GM19240 (cell line): ENCODE results near the gene KRTAP5-8.
"Not testable (repeated sequence)": the region's sequence is repeated elsewhere in the genome, so short reads cannot be mapped to it uniquely, and the experiment has no call there.

Experiments used
- DNase-seq: peaks from one replicate; pipeline ENCODE4 v3.0.0; 2011; ENCODE audit warnings: low spot score; ENCODE audit not compliant: insufficient read length

The KRTAP5-8 gene

DNA sequence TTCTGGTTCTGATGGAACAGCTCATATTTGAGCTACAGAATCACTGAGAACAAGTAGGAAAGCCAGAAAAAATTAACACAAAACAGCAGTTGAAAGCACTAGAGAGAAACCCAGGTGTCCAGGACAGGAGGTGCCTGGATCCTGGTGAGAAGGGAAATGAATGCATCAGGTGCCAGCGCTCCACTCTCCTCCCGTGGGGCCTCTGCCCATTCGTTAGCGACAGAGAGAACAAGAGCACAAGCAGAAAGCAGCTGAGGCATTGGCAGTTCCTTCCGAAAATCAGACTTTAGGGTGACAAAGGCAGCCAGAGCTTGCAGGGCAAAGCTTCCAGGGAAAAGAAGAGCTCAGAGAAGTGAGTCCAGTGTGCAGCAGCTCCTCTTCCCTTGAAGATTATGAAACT is 30.7 kb upstream of the KRTAP5-8 start:
- DNase-seq: no peak

- DNase-seq: no peak
Observed at GRCh38 chr11:71518506-71519471, 19.0 kb upstream of the KRTAP5-8 start.

GRCh38 chr11:71519546-71519945 is 18.3 kb upstream of the KRTAP5-8 start:
- DNase-seq: no peak

GRCh38 chr11:71525188-71525937 is 12.5 kb upstream of the KRTAP5-8 start:
- DNase-seq: no peak

DNA sequence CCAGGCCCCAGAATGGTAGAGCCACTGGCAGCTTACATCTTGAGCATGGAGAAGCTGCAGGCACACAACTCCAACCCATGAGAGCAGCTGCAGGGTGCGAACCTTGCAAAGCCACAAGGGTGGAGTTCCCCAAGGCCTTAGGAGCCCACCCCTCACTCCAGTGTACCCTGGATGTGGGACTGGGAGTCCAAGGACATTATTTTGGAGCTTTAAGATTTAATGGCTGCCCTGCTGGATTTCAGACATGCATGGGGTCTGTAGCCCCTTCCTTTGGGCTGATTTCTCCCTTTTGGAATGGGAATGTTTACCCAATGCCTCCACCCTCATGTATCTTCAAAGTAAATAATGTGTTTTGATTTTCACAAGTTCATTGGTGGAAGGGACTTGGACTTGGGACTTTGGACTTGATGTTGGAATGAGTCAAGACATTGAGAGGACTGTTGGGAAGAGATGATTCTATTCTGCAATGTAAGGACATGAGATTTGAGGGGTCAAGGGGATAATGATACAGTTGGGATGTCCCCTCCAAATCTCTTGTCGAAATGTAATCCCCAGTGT is 11.8 kb upstream of the KRTAP5-8 start:
- no peak for DNase-seq

DNA sequence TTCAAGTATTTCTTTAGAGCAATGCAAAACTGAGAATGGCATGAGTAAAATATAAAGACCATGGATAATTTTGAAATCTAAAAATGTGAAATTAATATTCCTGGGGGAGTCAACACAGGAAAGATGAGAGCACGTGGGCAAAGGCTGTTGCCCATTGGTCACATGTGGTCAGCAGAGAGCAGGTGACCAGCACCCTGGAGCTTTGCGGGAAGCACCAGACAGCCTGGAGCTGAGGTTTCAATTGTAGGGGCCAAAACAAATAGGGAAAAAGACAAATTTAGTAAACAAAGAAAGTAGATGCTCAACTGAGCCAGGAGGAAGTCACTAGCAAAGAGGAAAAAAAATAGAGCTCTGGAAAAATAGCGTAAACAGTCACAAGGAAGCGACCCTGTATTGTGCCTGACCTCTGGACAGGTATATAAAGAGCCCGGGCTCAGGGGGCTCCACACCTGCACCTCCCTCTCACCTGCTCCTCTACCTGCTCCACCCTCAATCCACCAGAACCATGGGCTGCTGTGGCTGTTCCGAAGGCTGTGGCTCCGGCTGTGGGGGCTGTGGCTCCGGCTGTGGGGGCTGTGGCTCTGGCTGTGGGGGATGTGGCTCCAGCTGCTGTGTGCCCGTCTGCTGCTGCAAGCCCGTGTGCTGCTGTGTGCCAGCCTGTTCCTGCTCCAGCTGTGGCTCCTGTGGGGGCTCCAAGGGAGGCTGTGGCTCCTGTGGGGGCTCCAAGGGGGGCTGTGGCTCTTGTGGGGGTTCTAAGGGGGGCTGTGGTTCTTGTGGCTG is 10.8 kb upstream of the KRTAP5-8 start, which contains the start of gene KRTAP5-7:
KRTAP5-7 (plus strand) TSS at position 472 of the 780 bp plus-strand sequence; CDS start at position 506, 34 bp downstream.
- not testable (repeated sequence) for DNase-seq

DNA sequence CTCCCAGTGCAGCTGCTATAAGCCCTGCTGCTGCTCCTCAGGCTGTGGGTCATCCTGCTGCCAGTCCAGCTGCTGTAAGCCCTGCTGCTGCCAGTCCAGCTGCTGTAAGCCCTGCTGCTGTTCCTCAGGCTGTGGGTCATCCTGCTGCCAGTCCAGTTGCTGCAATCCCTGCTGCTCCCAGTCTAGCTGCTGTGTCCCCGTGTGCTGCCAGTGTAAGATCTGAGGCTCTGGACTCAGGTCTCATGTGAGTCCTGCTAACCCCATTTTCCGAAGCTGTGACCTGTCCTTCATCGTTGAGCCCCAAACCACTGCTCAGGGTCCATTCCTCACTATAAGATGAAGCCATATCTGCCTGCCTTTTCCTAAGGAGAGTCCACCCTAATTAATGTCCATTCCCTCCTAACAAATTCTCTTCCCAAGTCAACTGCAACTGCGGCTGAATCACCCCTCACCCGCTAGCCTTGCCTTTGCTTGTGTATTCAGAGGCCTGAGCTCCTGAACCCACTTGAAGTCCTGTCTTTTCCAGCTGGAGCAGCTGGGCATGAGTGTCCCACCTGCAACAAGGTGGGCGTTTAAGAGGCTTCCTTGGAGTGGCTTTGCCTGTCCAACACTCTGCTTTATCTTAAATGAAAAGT is 10.1 kb upstream of the KRTAP5-8 start:
- no peak for DNase-seq

- DNase-seq: no peak
Observed at GRCh38 chr11:71530602-71531001, 7.2 kb upstream of the KRTAP5-8 start.

DNA sequence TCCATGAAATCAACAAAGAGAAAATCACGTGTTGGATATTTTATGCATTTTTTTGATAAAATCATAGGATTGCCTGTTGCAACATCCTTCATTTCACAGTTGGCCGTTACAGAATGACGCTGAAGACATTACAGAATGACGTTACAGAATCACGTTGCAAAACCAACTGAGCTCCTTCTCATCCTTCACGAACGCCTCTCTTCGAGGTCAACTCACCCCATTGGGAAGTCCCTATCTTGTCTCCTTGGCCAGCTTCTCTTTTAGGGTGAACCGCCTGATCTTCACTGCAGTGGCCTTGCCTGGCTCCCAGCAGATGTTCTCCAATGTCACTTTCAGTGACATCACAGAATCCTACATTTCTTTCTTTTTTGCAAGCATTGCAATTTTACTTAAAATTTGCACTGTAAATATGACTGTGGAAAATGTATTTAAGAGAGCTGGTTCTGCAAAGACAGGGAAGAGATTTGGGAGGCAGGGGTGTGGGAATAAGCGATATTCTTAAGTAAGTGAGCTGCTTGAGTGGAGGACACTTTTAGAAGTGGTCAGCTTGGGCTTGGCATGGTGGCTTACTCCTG is 5.7 kb upstream of the KRTAP5-8 start:
- DNase-seq: no peak

- DNase-seq: not testable (repeated sequence)
Observed at GRCh38 chr11:71534711-71535608, 2.9 kb upstream of the KRTAP5-8 start.

- no peak for DNase-seq
Observed at GRCh38 chr11:71535825-71536224, 2.0 kb upstream of the KRTAP5-8 start.

GRCh38 chr11:71537537-71537936 is 288 bp upstream of the KRTAP5-8 start:
- DNase-seq: no peak

DNA sequence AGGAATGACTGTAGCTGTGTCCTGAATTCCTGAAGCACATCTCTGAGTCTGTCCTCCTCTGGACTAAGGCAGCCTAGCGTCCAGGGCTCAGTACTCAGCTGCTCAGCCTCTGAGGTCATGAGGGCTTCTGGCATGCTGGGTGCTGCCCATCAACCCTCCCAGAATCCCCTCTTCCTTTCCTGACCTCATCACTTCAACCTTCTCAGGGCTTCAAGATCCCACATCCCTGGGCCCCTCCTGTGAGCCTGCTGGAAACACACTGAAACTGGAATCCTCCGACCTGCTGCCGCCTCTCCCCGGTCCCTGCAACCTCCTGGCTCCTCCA is 803 bp downstream of the KRTAP5-8 start:
- no peak for DNase-seq

GRCh38 chr11:71539017-71539416 is 1.2 kb downstream of the KRTAP5-8 start:
- DNase-seq: no peak

- DNase-seq: not testable (repeated sequence)
Observed at GRCh38 chr11:71539971-71540370, 2.1 kb downstream of the KRTAP5-8 start.

DNA sequence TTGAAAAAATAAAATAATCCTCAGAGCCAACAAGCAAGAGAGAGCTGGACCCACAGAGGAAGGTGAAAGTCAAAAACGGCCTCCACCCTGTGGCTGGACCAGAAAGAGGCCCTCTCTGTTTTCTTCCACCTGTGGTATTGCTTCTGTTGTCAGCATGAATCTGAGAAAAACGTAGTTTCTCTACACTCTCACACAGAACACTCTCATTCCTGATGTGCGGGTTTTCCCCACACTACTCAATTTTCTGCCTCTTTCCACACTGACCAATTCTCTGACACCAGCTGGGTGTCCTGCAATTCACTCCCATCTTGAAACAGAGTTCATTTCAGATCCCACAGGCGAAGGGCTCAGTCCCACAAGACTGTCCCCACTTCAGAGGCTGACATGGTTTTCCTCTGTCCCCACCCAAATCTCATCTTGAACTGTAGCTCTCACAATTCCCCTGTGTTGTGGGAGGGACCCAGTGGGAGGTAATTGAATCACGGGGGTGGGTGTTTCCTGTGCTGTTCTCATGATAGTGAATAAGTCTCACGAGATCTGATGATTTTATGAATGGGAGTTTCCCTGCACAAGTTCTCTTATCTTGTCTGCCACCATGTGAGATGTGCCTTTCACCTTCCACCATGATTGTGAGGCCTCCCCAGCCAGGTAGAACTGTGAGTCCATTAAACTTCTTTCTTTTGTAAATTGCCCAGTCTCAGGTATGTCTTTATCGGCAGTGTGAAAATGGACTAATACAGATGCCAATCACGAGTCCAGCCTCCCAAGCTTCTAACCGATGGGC is 2.9 kb downstream of the KRTAP5-8 start:
- not testable (repeated sequence) for DNase-seq

DNA sequence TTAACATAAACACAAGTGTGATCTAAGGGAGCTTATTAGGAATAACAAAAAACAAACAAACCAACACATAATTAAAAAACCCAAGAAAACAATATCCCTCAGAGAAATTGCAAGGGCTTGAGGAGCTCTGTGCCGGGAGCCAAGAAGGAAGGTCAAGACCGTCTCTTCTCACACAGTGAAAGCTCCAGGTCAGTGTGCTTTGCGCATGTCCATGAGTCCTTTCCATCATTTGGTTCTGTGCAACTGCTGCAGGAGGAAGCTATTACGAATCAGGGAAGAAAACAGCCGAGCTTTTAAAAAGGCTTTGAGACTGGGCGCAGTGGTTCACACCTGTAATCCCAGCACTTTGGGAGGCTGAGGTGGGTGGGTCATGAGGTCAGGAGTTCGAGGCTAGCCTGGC is 4.6 kb downstream of the KRTAP5-8 start:
- no peak for DNase-seq
